M059J (cell line): Measurements from ENCODE around the gene ZC3HAV1. TPM values are rescaled to one million over a fixed set of nuclear protein-coding genes. Genes with fewer than 3 reads are reported as not detected.

Source experiments
- DNase-seq: peaks from one replicate; pipeline ENCODE4 v3.0.0-alpha.2; 2012; ENCODE audit warnings: low read depth
- total RNA-seq: library from RNA; depleted of rRNA; stranded (reverse); fragments of >200 nt; shearing (Covaris generic); gene quantifications from 2 replicates; pipeline ENCODE4 v1.2.3, GENCODE V29; 2014; rRNA removed

Gene ZC3HAV1
- total RNA-seq, 1 experiment from 2014 or later, result 73.1 TPM

GRCh38 chr7:139023076-139023475 lies 86.4 kb downstream of the ZC3HAV1 start:
- DNase-seq, result no peak

DNA sequence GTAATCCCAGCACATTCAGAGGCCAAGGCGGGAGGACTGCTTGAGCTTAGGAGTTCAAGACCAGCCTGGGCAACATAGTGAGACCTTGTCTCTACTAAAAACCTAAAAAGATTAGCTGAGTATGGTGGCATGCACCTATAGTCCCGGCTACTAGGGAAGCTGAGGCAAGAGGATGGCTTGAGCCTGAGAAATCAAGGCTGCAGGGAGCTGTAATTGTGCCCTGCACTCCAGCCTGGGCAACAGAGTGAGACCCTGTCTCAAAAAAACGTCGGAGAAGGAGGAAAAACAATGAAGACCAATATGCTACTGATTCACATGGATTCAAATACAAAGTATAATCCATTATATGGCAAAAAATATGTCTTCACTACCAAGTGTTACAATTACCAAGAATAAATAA lies 87.2 kb downstream of the ZC3HAV1 start:
- DNase-seq, result no peak

DNA sequence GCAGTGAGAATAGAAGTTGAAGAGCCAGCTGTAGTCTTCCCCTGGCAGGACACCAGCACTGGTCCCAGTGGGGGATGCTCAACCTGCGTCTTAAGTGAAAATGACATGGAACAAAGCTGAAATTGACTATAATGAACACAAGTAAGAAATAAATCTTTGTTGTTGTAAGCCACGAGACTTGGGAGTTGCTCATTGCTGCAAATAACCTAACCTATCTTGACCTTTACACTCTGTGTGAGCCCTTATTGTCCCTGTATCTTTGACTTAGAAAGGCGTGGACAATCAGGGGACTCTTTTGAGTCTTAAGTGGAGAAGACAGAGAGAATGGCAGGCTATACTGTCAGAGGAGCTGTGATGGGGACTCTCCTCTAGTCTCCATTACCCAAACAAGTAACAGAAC lies 90.6 kb downstream of the ZC3HAV1 start:
- no peak for DNase-seq

GRCh38 chr7:139016931-139017511 lies 92.5 kb downstream of the ZC3HAV1 start:
- peak; percentile 77 for DNase-seq

GRCh38 chr7:139011373-139011772 lies 98.1 kb downstream of the ZC3HAV1 start:
- DNase-seq, result no peak

GRCh38 chr7:139004321-139005090 lies 105.0 kb downstream of the ZC3HAV1 start:
- no peak for DNase-seq

- DNase-seq, result no peak
Observed at GRCh38 chr7:138999414-138999813, 110.1 kb downstream of the ZC3HAV1 start.

Other genes with a start within 250 kb of the ZC3HAV1 start
- 2.6 and 3.9 TPM in 2 replicates for gene KIAA1549, start 128.3 kb downstream of the ZC3HAV1 start, total RNA-seq
- gene ZC3HAV1L, start 73.7 kb downstream of the ZC3HAV1 start, total RNA-seq, result 0.96 and 4.6 TPM in 2 replicates
- gene UBN2, start 121.5 kb upstream of the ZC3HAV1 start, total RNA-seq, result 3.4 and 4.2 TPM in 2 replicates
- 12.5 and 16.1 TPM in 2 replicates for gene FMC1, start 231.6 kb upstream of the ZC3HAV1 start, total RNA-seq